GM19193 (cell line): ENCODE measurements around the gene TSPAN8.

Source experiments
- POLR2A ChIP-seq: IDR thresholded peaks from 4 replicates; pipeline ENCODE4 v1.6.1; 2011; ENCODE audit not compliant: insufficient read depth, insufficient read length; ENCODE audit errors: extremely low read depth

The TSPAN8 gene

GRCh38 chr12:71075743-71076142 lies 82.1 kb downstream of the TSPAN8 start:
- no peak for TF ChIP-seq POLR2A
